ENCODE data around the gene NCKAP1. TPM values are rescaled to one million over a fixed set of nuclear protein-coding genes. Genes with fewer than 3 reads are reported as not detected.

The NCKAP1 gene
- total RNA-seq, 1 experiment from 2014 or later: 173 TPM

- H3K9me3 Mint-ChIP-seq: no peaks in the 10 kb centered on the region
- ATAC-seq (no peak), DNase-seq (ENCODE audit: low spot score) (no peak)
- no peak for TF ChIP-seq ATF6 (CRISPR knock-in tag; IDR thresholded peaks at IDR 0.05)
- TF ChIP-seq ZNF121 (CRISPR knock-in tag; IDR thresholded peaks at IDR 0.05): no peak
- no peak for TF ChIP-seq NFATC4 (CRISPR knock-in tag; IDR thresholded peaks at IDR 0.05)
- no peak for TF ChIP-seq ZNF396 (CRISPR knock-in tag; IDR thresholded peaks at IDR 0.05; ENCODE audit: borderline replicate concordance)
- H3K36me3 Mint-ChIP-seq: no peaks in the 10 kb centered on the region
- POLR2A ChIA-PET: no interaction called here
- H3K4me1 Mint-ChIP-seq: peaks cover 4% of the 10 kb centered on the region
- H3K4me3 Mint-ChIP-seq: no peak overlapping the region
- H3K27me3 Mint-ChIP-seq (ENCODE audit: low read depth): no peaks in the 10 kb centered on the region
- CTCF ChIA-PET: interaction anchor here (1.0 kb wide), 1 partner anchor 8 kb away, joined by 4 read pairs; no protein-coding TSS in a partner anchor
- no peak overlapping the region for H3K27ac Mint-ChIP-seq
Measured at GRCh38 chr2:183063083-183063482, 24.8 kb upstream of the NCKAP1 start.

- no peak for DNase-seq (ENCODE audit: low spot score)
- H3K36me3 Mint-ChIP-seq: no peaks in the 10 kb centered on the region
- H3K27ac Mint-ChIP-seq: no peak overlapping the region
- no peaks in the 10 kb centered on the region for H3K9me3 Mint-ChIP-seq
- ATAC-seq: 0 out of 2 replicates have a peak, but pooled peaks have one; percentile 20
- H3K4me3 Mint-ChIP-seq: no peak overlapping the region
- H3K27me3 Mint-ChIP-seq (ENCODE audit: low read depth): no peaks in the 10 kb centered on the region
- TF ChIP-seq ZBTB43 (CRISPR knock-in tag; IDR thresholded peaks at IDR 0.05): no peak
- no peak for TF ChIP-seq ZNF232 (CRISPR knock-in tag; IDR thresholded peaks at IDR 0.05)
- TF ChIP-seq ARID4B (CRISPR knock-in tag; IDR thresholded peaks at IDR 0.05; ENCODE audit: borderline replicate concordance): no peak
- ChIA-PET CTCF (interaction anchor here (0.9 kb wide), 1 partner anchor 11 kb away, joined by 3 read pairs; no protein-coding TSS in a partner anchor), POLR2A (no interaction called here)
- peaks cover 4% of the 10 kb centered on the region for H3K4me1 Mint-ChIP-seq
Measured at GRCh38 chr2:183060571-183061231, 22.4 kb upstream of the NCKAP1 start.

- ATAC-seq (no peak), DNase-seq (ENCODE audit: low spot score) (no peak)
- Mint-ChIP-seq H3K4me3 (no peak overlapping the region), H3K27me3 (ENCODE audit: low read depth) (no peaks in the 10 kb centered on the region), H3K27ac (0 out of 2 replicates have a peak overlapping the region, but pooled peaks have one; percentile 13), H3K4me1 (peaks cover 4% of the 10 kb centered on the region), H3K36me3 (no peaks in the 10 kb centered on the region), H3K9me3 (no peaks in the 10 kb centered on the region)
- CTCF ChIA-PET: interaction anchor here (1.4 kb wide), 1 partner anchor 11 kb away, joined by 4 read pairs; no protein-coding TSS in a partner anchor
- POLR2A ChIA-PET: no interaction called here
- TF ChIP-seq EMX1 (CRISPR knock-in tag; IDR thresholded peaks at IDR 0.05) (no peak), RORB (CRISPR knock-in tag; IDR thresholded peaks at IDR 0.05) (no peak), TCF7 (CRISPR knock-in tag; IDR thresholded peaks at IDR 0.05; ENCODE audit: low read depth) (no peak), NR2C2 (CRISPR knock-in tag; IDR thresholded peaks at IDR 0.05) (no peak), NR3C1 (CRISPR knock-in tag; conservative IDR thresholded peaks at IDR 0.05; ENCODE audit: low read depth) (no peak), E2F4 (CRISPR knock-in tag; IDR thresholded peaks at IDR 0.05; ENCODE audit: borderline replicate concordance, low read depth) (no peak), ZNF232 (CRISPR knock-in tag; IDR thresholded peaks at IDR 0.05) (no peak), SP1 (CRISPR knock-in tag; conservative IDR thresholded peaks at IDR 0.05) (no peak), ZNF263 (CRISPR knock-in tag; IDR thresholded peaks at IDR 0.05; ENCODE audit: low read depth) (no peak), ARID4B (CRISPR knock-in tag; IDR thresholded peaks at IDR 0.05; ENCODE audit: borderline replicate concordance) (no peak), ZNF416 (CRISPR knock-in tag; IDR thresholded peaks at IDR 0.05) (no peak)
Measured at GRCh38 chr2:183059561-183059960, 21.3 kb upstream of the NCKAP1 start.

Data from WTC11 (cell line).